Neural cell (in vitro differentiated cells): ENCODE results near the gene QDPR.
"Not testable (repeated sequence)": the region's sequence is repeated elsewhere in the genome, so short reads cannot be mapped to it uniquely, and the experiment has no call there.

Source experiments
- EP300 ChIP-seq: fragments of 450-650 bp; conservative IDR thresholded peaks from 2 replicates; pipeline ENCODE4 v1.6.1; 2014; ENCODE audit warnings: antibody characterized with exemption, mild to moderate bottlenecking, moderate library complexity; ENCODE audit not compliant: poor library complexity, severe bottlenecking
- EZH2 ChIP-seq: fragments of 200-600, 300-800 bp; shearing (Covaris generic), sonication (generic); IDR thresholded peaks from 2 replicates; pipeline ENCODE4 v1.6.1; 2014; ENCODE audit warnings: antibody characterized with exemption, low read length, borderline replicate concordance, mild to moderate bottlenecking; ENCODE audit not compliant: insufficient read depth, poor library complexity, severe bottlenecking
- MXI1 ChIP-seq: fragments of 450-650 bp; conservative IDR thresholded peaks from 2 replicates; pipeline ENCODE4 v1.6.1; 2014; ENCODE audit warnings: antibody characterized with exemption, mild to moderate bottlenecking; ENCODE audit not compliant: poor library complexity, severe bottlenecking
- POLR2AphosphoS5 ChIP-seq: IDR thresholded peaks from 2 replicates; pipeline ENCODE4 v1.6.1; 2012
- RAD21 ChIP-seq: fragments of 450-650 bp; conservative IDR thresholded peaks from 2 replicates; pipeline ENCODE4 v1.6.1; 2014; ENCODE audit warnings: antibody characterized with exemption, mild to moderate bottlenecking, moderate library complexity
- REST ChIP-seq: IDR thresholded peaks from 2 replicates; pipeline ENCODE4 v1.6.1; 2012; ENCODE audit warnings: borderline replicate concordance
- SMC3 ChIP-seq: fragments of 450-650 bp; conservative IDR thresholded peaks from 2 replicates; pipeline ENCODE4 v1.6.1; 2014; ENCODE audit warnings: antibody characterized with exemption, mild to moderate bottlenecking, moderate library complexity; ENCODE audit not compliant: poor library complexity
- TAF1 ChIP-seq: IDR thresholded peaks from 2 replicates; pipeline ENCODE4 v1.6.1; 2012; ENCODE audit warnings: low read depth
- TF ChIP-seq, protein P1 (sequence below): fragments of 450-650 bp; IDR thresholded peaks from 2 replicates; pipeline ENCODE4 v1.5.1; 2014; ENCODE audit warnings: antibody characterized with exemption, mild to moderate bottlenecking, moderate library complexity; ENCODE audit not compliant: poor library complexity, severe bottlenecking

- TF ChIP-seq EZH2, EP300, POLR2AphosphoS5, REST, RAD21, MXI1, TAF1, SMC3: not testable (repeated sequence)
- TF ChIP-seq, protein P1, sequence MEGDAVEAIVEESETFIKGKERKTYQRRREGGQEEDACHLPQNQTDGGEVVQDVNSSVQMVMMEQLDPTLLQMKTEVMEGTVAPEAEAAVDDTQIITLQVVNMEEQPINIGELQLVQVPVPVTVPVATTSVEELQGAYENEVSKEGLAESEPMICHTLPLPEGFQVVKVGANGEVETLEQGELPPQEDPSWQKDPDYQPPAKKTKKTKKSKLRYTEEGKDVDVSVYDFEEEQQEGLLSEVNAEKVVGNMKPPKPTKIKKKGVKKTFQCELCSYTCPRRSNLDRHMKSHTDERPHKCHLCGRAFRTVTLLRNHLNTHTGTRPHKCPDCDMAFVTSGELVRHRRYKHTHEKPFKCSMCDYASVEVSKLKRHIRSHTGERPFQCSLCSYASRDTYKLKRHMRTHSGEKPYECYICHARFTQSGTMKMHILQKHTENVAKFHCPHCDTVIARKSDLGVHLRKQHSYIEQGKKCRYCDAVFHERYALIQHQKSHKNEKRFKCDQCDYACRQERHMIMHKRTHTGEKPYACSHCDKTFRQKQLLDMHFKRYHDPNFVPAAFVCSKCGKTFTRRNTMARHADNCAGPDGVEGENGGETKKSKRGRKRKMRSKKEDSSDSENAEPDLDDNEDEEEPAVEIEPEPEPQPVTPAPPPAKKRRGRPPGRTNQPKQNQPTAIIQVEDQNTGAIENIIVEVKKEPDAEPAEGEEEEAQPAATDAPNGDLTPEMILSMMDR, result not testable (repeated sequence)
Measured at GRCh38 chr4:17537060-17537459, 25.2 kb upstream of the QDPR start.
